ENCODE measurements around the gene LTBP3.
"Not testable (repeated sequence)": the region's sequence is repeated elsewhere in the genome, so short reads cannot be mapped to it uniquely, and the experiment has no call there.

LTBP3 gene

DNA sequence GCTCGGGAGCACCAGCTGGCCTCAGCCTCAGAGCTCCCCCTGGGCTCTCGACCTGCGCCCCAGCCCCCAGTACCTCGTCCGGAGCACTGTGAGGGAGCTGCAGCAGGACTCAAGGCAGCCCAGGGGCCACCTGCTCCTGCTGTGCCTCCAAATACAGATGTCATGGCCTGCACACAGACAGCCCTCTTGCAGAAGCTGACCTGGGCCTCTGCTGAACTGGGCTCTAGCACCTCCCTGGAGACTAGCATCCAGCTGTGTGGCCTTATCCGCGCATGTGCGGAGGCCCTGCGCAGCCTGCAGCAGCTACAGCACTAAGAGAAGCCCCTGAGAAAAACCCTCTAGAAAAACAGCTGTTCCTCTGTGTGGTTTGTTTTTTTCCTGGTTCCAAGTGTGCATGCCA, 13.3 kb upstream of the LTBP3 start:
- no peak for DNase-seq

DNA sequence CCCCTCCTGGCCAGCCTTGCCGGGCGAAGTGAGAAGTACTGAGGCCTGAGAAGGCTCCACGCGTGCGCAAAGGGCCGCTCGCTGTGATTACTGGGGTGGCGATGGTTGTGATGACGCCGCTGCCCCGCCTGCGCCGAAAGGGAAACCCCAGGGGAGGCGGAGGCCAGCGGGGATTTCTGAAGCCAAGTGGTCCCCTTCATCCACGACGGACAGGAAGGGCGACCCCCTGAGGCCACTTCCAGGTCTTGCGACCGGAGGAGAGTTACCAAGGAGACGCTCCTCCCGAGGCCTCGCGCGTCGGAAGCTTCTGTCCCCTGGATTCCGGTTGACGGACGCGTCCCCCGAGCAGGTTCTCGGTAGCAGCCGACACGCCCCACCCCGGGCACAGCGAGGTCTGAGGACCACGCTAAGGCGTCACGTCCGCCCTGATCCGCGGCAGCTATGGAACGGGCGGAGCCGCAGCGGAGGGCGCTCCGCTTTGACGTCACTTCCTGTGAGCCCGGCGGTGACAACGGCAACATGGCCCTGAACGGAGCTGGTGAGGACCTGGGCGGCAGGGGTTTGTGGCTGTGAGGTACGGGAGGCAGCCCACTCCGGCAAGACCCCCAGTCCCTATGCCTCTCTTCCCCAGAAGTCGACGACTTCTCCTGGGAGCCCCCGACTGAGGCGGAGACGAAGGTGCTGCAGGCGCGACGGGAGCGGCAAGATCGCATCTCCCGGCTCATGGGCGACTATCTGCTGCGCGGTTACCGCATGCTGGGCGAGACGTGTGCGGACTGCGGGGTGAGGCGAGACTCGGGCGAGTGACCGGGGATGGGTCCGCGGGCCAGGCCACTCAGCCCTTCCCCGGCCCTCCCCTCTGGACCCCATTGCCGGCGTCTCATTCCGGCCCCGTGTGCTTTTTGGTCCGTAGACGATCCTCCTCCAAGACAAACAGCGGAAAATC, 12.1 kb upstream of the LTBP3 start, which contains the start of gene ZNRD2:
ZNRD2 (plus strand) TSS at position 505 of the 946 bp plus-strand sequence; CDS start at position 520, 15 bp downstream.
- peak; percentile 85 for DNase-seq

DNA sequence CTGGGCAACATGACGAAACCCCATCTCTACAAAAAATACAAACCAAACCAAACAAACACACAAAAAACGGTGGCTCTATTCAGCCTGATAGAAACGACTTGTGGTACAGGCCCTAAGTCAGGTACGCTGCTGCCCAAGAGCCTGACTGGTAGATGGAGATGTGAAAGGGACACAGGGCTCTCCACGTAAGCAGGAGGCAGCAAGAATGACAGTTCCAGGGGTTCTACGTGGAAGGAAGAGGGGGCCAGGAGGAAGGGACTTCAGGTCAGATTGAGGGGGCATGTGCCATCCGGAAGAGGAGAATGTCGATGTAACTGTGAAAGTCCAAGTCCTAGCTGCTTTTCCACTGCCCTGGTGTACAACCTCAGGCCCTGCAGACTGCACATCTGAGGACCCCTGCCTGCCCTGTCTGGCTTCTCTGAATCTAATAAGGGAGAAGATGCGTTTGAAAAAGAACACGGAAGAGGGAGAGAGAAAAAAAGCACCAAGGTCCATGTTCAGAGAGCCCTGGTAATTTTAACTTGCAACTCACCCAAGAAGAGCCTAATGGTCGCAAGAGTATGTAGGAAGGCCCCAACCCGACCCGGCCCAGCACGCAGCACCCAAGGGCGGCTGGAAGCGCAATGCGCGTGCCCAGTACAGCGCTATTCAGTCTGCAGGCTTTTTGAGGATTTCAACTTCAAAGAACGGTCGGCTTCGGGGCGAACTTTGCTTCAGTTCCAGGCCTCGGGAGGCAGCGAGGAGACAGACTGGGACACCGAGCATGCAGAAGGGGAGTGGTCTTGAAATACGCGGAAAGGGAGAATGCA, 11.2 kb upstream of the LTBP3 start:
- DNase-seq = no peak

DNA sequence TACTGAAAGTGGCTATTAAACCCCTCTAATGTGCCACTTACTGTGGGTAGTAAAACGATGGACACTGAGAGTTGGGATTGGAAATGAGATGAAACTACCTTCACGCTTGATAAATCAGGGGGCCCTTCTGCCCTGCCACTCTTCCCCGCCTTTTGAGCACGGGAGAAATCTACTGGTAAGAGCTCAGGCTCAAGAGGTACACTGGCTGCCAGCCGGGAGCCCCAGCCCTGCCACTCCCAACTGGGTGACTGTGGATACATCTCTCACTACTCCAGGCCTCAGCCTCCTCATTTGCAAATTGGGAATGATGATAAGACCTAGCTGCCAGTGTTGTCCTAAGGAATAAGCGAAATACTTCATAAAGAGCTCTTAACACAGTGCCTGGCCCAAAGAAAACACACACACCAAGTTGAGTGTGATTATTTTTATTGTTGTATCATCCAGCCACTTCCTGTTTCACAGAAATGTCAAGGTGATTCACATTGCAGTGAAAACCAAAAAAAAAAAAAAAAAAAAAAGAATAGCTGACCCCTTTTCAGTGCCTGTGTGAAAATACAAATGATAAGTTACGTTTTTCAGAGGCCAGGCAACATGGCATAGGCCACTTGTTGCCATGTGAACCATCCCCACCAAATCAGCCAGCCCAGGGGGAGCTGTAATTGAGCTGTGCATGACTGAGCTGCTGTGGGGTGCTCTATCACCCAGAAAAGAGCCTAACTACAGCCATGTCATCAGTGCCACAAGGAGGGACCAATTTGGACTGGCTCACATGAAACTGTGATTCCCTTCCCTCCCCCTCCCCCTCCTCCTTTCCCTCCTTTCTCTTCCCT, 7.7 kb upstream of the LTBP3 start:
- DNase-seq = no peak

DNA sequence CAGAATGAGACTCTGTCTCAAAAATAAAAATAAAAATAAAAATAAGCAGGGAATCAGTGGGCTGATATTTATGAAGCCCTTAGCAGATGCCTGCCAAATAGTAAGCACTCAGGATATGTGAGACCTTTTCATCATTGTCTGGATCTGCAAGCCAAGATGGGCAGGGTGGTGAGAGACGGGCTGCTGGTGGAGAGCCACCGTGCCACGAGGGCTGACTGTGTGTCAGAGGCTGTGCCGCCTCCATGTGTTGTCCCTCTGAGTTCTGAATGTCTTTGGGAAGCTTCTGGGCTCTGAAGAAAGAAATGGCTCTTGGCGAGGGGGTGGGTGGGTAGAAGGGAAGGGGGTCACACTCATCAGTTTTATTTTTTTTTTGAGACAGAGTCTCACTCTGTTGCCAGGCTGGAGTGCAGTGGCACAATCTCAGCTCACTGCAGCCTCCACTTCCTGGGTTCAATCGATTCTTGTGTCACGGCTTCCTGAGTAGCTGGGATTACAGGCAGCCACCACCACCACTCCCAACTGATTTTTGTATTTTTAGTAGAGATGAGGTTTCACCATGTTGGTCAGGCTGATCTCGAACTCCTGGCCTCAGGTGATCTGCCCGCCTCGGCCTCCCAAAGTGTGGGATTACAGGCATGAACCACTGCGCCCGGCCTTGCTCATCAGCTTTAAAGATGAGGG, 6.9 kb upstream of the LTBP3 start:
- DNase-seq = not testable (repeated sequence)

DNA sequence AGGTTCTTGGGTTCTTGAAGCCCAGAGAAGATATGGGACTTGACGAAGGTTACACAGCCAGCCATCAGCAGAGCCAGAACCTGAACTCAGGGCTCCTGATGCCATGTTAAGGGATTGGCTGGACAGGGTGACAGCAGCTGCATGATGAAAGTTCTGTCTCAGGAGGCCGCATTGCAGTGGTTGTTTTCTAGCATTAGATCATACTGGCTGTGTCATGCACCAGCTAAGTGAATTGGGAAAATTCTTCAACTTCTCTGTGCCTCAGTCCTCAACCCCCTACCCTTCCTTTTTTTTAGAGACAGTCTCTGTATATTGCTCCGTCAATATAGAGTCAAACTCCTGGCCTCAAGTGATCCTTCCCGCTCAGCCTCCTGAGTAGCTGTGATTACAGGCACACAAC, 5.4 kb upstream of the LTBP3 start:
- DNase-seq = no peak

DNA sequence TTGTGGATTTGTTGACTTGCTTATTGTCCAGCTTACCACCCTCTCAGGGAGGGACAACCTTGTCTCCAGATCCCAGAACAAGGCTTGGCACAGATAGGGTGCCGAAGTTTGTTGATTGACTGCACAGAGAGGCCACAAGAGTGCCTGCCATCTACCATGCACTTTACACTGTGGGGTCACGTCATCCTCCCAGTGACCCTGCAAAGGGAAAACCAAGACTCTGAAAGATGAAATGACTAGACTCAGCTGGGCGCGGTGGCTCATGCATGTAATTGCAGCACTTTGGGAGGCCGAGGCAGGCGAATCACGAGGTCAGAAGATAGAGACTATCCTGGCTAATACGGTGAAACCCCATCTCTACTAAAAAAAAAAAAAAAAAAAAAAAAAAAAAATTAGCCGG, 4.6 kb upstream of the LTBP3 start:
- DNase-seq = no peak

DNA sequence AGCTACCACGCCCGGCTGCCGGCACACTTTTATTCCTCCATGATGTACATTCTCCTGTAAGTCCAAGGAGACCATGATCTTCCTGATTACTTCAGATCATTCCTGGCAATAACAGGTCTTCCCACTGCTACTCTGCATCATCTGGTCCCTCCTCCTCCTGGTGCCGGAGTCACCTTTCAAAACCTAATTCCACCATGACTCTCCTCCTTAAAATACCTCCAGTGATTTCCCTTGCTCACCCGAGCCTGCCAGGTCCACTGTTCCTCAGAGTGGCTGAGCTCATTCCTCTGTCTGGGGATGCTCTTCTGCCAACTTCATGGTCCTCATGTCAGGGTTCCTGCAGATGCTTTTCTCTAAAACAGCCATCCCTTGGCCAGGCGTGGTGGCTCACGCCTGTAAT, 3.9 kb upstream of the LTBP3 start:
- no peak for DNase-seq

DNA sequence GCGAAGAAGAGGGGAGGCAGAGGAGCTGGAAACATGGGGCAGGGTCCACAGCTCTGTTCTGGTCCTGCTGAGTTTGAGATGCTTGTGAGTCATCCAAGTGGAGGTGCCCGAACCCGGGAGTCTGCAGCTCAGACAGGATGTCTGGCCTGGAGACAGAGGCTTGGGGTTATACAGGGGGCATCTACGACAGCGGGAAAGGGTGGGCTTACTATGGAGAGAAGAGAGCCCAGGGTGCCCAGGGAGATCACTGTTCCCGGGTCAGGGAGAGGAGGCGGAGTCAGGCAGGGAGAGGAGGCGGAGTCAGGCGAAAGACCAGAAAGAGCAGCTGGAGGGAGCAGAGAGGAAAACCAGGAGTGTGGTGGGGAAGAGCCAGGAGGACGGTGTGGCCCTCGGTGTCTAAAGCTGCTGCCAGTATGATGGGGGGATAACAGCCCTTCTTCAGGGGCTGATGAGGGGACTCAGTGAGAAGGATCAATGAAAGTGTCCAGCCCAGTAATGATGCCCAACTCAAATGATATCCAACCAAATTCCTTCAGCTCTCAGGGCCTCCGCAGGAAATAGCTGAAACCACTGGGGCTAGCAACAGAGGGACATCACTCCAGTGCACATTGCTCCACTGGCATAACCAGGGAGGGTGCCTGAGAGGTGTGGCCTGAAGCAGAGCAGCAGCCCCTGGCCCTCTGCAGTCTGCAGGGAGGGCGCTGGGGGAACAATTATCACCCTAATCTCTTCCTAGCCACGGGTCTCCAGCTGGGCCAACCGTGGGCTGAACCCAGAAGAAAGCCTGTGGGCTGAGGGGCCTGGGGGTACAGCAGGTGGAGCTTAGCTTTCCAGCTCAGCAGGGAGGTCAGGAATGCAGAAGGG, 2.6 kb upstream of the LTBP3 start:
- DNase-seq = peak; percentile 59

DNA sequence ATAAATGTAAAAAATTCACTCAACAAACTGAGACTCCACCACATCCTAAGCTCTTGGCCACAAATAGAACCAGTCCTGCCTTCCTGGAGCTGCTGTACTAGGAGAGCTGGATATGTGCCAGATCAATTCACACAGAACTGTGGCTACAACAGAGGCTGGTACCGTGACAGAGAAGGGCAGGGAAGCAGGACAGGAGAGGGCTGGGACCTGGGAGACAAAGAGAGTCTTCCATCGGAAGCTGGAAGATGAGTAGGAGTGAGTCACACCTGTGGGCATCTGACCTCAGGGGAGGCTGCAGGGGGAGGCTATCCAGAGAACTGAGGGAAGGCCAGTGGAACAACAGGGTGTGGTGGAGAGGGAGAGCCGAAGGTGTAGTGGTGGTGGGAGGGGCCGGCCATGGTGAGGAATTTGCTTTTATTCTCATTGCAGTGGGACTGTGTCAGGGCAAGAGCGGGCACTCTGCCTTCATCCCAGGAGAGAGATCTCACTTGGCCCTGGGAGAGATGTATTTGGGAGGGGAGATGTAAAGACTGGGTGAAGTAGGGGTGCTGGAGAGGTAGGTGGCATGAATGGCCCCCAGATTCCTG, 1.9 kb upstream of the LTBP3 start:
- DNase-seq = peak; percentile 45

DNA sequence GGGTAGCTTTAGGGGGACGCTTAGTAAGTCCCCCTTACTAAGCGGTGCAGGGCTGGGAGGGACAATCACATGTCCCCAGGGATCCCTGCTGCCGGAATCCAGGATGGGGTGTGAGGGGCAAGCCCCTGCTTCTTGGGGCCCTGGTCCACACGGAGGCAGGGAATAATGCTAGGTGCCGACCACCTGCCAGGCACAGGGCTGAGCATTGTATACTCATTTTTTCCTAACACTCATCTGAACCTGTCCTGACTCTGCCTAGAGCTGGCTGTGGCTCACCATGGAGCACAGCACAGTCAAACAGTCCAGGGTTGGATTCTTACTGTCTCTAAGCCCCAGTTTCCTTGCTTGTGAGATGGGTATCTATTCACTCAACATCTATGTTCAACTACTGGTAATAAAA, 1.4 kb upstream of the LTBP3 start:
- no peak for DNase-seq

DNA sequence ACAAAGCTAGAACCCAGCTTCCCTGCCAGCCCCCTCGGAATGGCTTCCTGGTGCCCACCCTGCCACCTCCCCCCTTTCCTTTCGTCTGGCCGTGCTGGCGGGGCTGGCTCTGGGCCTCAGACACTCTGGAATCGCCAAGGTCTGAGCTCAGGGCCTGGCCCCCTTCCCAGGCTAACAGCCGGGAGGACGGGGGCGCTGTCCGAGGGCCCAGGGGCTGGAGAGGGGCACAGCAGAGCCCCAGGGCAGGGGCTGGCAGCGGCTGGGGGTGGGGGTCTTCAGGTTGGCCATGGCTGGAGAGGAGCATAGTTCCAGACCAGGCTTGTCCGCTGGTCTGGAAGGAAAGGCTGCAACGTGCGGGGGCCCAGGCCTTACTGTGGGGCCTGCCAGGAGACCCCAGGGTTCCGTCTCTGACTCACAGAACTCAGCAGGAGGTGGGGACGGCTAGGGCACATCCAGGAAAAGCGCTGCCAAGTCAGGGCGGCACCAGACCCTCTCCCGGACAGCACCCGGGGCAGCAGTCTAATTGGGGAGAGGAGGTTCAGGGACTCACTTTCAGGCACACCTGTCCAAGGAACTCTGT, 861 bp upstream of the LTBP3 start:
- DNase-seq = no peak

DNA sequence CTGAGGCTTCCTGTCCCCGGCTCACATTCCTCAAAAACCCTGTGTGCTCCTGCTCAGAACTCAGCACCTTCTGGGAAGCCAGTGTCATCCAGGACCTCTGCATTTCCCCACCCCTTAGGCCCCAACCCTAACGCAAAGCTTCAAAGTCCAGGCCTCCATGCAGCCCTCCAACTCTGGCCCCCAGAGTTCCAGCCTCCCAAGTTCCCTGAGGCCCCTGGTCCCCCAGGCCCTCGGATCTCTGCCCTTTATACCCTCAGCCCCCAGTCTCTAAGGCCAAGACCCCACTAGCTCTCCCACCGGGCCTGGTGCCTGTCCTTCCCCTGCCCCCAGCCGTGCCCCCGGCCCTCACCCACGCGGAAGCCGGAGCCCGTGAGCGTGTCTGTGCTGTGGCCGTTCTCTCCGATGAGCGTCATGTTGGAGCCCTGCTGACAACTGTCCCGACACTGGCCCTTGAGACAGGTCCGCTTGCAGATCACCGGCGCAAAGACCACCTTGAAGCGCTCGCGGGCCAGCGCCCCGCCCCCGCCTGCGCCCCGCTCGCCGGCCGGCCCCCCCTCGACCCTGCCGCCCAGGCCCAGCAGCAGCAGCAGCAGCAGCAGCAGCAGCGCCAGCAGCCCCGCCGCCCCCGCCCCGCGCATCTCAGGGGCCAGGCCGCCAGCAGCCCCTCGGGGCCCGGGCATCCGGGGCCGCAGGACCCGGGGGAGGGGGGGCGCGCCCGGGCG, 718 bp downstream of the LTBP3 start:
- no peak for DNase-seq

DNA sequence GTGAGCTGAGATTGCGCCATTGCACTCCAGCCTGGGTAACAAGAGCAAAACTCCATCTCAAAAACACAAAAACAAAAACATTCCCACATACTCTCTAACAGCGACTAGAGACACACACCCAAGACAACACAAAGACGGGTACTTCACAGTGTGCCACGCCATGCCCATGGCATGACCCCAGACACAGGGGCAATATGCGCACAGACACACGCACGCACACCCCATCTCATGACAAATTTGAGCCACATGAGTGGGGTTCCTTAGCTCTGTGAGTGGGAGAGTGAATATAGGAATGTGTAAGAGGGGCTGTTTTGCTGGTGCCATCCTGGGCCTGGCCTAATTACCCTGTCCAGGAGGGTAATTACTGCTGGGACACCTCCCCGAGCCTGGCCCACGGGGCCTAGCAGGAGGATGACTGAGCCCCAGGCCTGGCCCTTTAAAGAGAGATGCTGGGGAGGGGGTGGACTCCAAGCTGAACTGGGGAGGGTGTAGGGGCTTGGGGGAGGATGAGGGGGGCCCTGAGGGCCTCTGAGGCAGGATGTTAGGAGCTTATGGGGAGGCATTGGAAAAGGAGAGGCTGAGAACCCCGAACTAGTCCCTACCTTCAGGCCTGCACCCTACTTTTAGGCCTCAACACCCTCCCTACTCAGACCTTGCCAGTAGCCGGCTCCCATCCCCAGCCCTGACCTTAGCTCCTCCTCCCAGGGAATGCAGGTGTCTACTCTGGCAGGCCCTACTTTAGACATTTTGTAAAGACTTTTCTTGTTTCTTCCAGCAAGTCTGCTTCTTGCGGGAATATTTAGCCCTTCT, 1.5 kb downstream of the LTBP3 start:
- no peak for DNase-seq

DNA sequence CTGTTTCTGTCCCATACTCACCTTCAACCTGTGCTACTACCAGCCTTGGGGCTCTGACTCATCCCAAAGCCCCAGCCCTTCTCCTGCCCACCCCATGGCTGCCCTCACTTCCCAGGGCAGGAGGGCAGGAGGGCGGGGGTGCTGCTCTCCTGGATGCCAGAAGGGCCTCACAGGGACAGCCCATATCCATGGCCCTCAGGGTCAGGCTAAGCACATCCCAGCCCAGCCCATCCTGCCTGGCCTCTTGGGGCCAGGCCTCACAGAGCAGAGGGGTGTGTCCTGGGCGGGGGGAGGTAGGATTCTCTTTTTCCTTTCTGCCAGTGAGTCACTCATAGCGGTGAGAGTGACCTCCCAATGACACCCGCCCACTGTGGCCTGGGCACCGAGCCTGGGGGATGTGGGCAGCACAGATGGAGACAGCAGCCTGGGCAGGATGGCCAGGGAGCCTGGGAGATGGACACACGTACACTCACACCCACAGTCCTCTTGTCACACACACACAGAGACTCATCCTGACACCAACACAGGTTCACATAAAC, 2.4 kb downstream of the LTBP3 start:
- no peak for DNase-seq

DNA sequence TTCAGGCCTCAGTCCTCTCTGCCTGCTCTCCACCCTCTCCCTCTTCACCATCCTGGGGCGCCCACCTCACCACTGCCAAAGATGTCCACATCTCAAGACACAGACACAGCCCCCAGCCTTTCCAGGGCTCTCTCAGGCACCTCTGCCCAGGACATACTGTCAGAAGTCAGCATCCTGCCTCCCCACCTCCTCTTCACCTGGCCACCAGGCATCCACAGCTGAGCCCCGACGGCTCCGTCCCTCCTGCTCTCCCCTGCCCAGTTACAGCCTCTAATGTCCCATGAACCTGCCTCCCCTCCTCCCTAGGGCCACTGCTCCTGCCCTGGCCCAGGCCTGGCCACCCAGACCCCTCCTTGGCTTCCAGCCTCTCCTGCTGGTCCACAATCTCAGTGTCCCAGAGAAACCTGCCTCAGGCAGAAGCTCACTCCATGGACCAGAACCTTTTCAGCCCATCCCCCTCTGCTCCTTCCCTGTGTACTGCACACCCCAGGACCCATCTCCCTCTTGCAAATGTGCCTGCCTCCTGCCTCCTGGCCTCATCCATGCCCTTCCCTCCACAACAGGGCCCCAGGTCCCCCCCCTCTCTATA, 3.2 kb downstream of the LTBP3 start:
- no peak for DNase-seq

DNA sequence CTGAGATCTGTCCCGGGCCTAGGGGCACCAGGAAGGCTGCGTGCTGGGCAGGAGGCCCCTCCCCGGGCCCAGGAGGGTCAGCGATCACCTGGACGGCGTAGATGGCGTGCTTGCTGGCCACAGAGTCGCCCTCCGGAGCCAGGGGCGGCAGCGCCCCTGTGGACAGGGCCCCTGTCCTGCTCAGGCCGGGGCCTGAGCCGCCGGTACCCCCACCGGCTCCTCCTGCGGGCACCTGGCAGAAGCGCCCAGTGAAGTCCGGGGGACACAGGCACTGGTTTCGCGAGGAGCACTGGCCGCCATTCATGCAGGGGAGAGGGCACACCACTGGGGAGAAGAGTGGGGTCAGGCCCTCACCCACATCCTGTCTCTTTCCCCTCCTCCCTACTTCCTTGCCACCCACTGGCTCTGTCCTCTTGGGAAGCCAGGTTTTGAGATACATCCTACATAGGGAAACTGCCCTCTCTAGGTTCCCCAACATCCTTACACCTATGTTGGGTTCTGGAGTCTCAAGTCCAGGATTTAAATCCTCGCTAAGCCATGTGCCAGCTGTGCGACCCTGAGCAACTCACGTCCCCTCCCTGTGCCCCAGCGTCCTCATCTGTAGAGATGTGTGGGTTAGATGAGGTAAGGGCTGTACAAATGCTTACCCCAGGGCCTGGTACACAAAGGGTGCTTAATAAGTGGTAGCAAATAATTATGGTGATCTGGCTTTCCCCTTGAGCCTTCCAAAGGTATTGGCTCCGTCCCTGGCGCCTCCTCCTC, 3.9 kb downstream of the LTBP3 start:
- DNase-seq = no peak

Measured in SHP77 treated with DMSO at 0.1 percent for 48 hours (cell line).